HCT116 (cell line): ENCODE results near the gene ZNF414. TPM values are rescaled to one million over a fixed set of nuclear protein-coding genes. Genes with fewer than 3 reads are reported as not detected.

ENCODE experiments used
- ATAC-seq: fragments of 200-7000 bp; cut with Tn5 transposase; 2 replicates; pipeline ENCODE4 v1.9.1; 2020; ENCODE audit warnings: mild to moderate bottlenecking, moderate library complexity
- BruUV-seq: library from RNA; stranded (reverse); fragments of 400-500 nt; replicated peaks from 2 replicates; lab custom pipeline; 2021; lab: Mats Ljungman, UMichigan
- CTCF ChIA-PET: fragments of 300-600 bp; sonication (Branson Sonifier 250); formaldehyde crosslinking; loops from one replicate; lab custom pipeline; 2021; ENCODE audit warnings: antibody characterized with exemption; lab: Charles Lee
- POLR2A ChIA-PET: fragments of 300-600, 350-600 bp; sonication (Branson Sonifier 250); formaldehyde crosslinking; loops from one replicate; lab custom pipeline; 2021; ENCODE audit warnings: antibody characterized with exemption; lab: Charles Lee
- RAD21 ChIA-PET, 2 experiments: fragments of 300-600 bp; sonication (Branson Sonifier 250); formaldehyde crosslinking; loops; one replicate each; lab custom pipeline; 2023; ENCODE audit warnings: low total read pairs in 2 of 2; ENCODE audit not compliant: uncharacterized antibody in 2 of 2, unreplicated experiment in 2 of 2, low non-redundant PET in 1 of 2; lab: Charles Lee
- DNase-seq: peaks from one replicate; pipeline ENCODE4 v3.0.0-alpha.2; 2010; ENCODE audit warnings: low read depth, low spot score
- H2AFZ ChIP-seq: fragments of 200-600 bp; shearing (Covaris generic), sonication (generic); 2 replicates; pipeline ENCODE4 v1.6.1; 2017; ENCODE audit warnings: low read depth, mixed run types, mixed read lengths, antibody characterized with exemption, low read length; ENCODE audit not compliant: poor library complexity, severe bottlenecking
- H3K27ac ChIP-seq: 2 replicates; pipeline ENCODE4 v1.5.1; 2012; ENCODE audit warnings: low read depth, low read length
- H3K27me3 ChIP-seq: fragments of 200-600 bp; sonication (generic); 2 replicates; pipeline ENCODE4 v1.6.1; 2016; ENCODE audit warnings: mixed run types, low read length, mixed read lengths; ENCODE audit not compliant: insufficient read depth
- H3K36me3 ChIP-seq, 2 experiments: fragments of 200-500 bp in 1 of 2; fragments of 200-600 bp in 1 of 2; sonication (Bioruptor generic) in 1 of 2; sonication (generic) in 1 of 2; 2 replicates each; pipeline versions ENCODE4 v1.5.1 to v1.6.1; 2014 to 2016; ENCODE audit warnings: low read length in 2 of 2, inconsistent platforms in 1 of 2, mixed read lengths in 1 of 2, mixed run types in 1 of 2; ENCODE audit not compliant: insufficient read depth in 2 of 2, control insufficient read depth in 1 of 2
- H3K4me1 ChIP-seq, 2 experiments: fragments of 200-600 bp in 1 of 2; sonication (generic) in 1 of 2; 2 replicates each; pipeline versions ENCODE4 v1.5.1 to v1.6.1; 2012 to 2017; ENCODE audit warnings: low read length in 2 of 2, inconsistent platforms in 1 of 2, mild to moderate bottlenecking in 1 of 2, mixed read lengths in 1 of 2, mixed run types in 1 of 2, moderate library complexity in 1 of 2; ENCODE audit not compliant: insufficient read depth in 2 of 2, control insufficient read depth in 1 of 2
- H3K4me2 ChIP-seq: fragments of 200-600 bp; sonication (generic); 2 replicates; pipeline ENCODE4 v1.6.1; 2017; ENCODE audit warnings: mixed run types, low read length, mixed read lengths
- H3K4me3 ChIP-seq, 2 experiments: fragments of 200-600 bp in 1 of 2; sonication (generic) in 1 of 2; replicated peaks in 1 of 2; 2 replicates each; pipeline ENCODE4 v1.5.1; 2011 to 2016; ENCODE audit warnings: low read length in 2 of 2, control low read depth in 1 of 2, low read depth in 1 of 2, mild to moderate bottlenecking in 1 of 2, mixed read lengths in 1 of 2, mixed run types in 1 of 2
- H3K79me2 ChIP-seq: fragments of 200-600 bp; sonication (generic); 2 replicates; pipeline ENCODE4 v1.6.1; 2017; ENCODE audit warnings: mild to moderate bottlenecking, mixed run types, low read length, moderate library complexity, mixed read lengths; ENCODE audit not compliant: insufficient read depth
- H3K9ac ChIP-seq: fragments of 200-600 bp; sonication (generic); 2 replicates; pipeline ENCODE4 v1.6.1; 2016; ENCODE audit warnings: low read length, mixed read lengths
- H3K9me2 ChIP-seq: fragments of 200-600 bp; sonication (generic), shearing (Covaris generic); 2 replicates; pipeline ENCODE4 v1.6.1; 2017; ENCODE audit warnings: mixed run types, mild to moderate bottlenecking, moderate library complexity; ENCODE audit not compliant: insufficient read depth
- H3K9me3 ChIP-seq, 2 experiments: fragments of 200-500 bp in 1 of 2; fragments of 200-600 bp in 1 of 2; sonication (Bioruptor generic) in 1 of 2; sonication (generic) in 1 of 2; 2 replicates each; pipeline ENCODE4 v1.6.1; 2014 to 2017; ENCODE audit warnings: low read length in 2 of 2, mixed read lengths in 2 of 2, inconsistent platforms in 1 of 2, low read depth in 1 of 2, mild to moderate bottlenecking in 1 of 2, mixed run types in 1 of 2, moderate library complexity in 1 of 2; ENCODE audit not compliant: control insufficient read depth in 1 of 2, insufficient read depth in 1 of 2
- H4K20me1 ChIP-seq: fragments of 200-600 bp; sonication (generic), shearing (Covaris generic); 2 replicates; pipeline ENCODE4 v1.6.1; 2017; ENCODE audit warnings: mixed run types, mild to moderate bottlenecking, moderate library complexity; ENCODE audit not compliant: insufficient read depth
- ATF3 ChIP-seq: IDR thresholded peaks from 2 replicates; pipeline ENCODE4 v1.6.1; 2012
- CBX3 ChIP-seq: IDR thresholded peaks from 2 replicates; pipeline ENCODE4 v1.6.1; 2012; ENCODE audit warnings: low read depth
- CTCF ChIP-seq, 3 experiments: fragments of 200-600 bp in 1 of 3; sonication (generic) in 1 of 3; IDR thresholded peaks in 2 of 3; conservative IDR thresholded peaks in 1 of 3; 2 replicates each; pipeline ENCODE4 v1.5.1; 2012 to 2017; ENCODE audit warnings: low read depth in 2 of 3, low read length in 2 of 3, antibody characterized with exemption in 1 of 3, borderline replicate concordance in 1 of 3, control low read depth in 1 of 3, mild to moderate bottlenecking in 1 of 3, mixed read lengths in 1 of 3, mixed run types in 1 of 3, moderate library complexity in 1 of 3; ENCODE audit not compliant: insufficient read depth in 1 of 3
- EGR1 ChIP-seq: IDR thresholded peaks from 2 replicates; pipeline ENCODE4 v1.6.1; 2012; ENCODE audit warnings: low read depth
- ELF1 ChIP-seq: IDR thresholded peaks from 2 replicates; pipeline ENCODE4 v1.6.1; 2012; ENCODE audit warnings: low read depth, borderline replicate concordance
- EZH2 ChIP-seq: fragments of 200-600 bp; sonication (generic); IDR thresholded peaks from 2 replicates; pipeline ENCODE4 v1.6.1; 2017; ENCODE audit warnings: antibody characterized with exemption, mixed run types
- EZH2phosphoT487 ChIP-seq: fragments of 200-600 bp; IDR thresholded peaks from 2 replicates; pipeline ENCODE4 v1.6.1; 2018; ENCODE audit warnings: antibody characterized with exemption, borderline replicate concordance
- FOSL1 ChIP-seq: IDR thresholded peaks from 2 replicates; pipeline ENCODE4 v1.6.1; 2012; ENCODE audit warnings: low read depth
- POLR2A ChIP-seq: IDR thresholded peaks from 2 replicates; pipeline ENCODE4 v1.7.0; 2011; ENCODE audit warnings: borderline replicate concordance; ENCODE audit not compliant: insufficient read depth, insufficient read length; ENCODE audit errors: extremely low read depth
- POLR2AphosphoS5 ChIP-seq: IDR thresholded peaks from 2 replicates; pipeline ENCODE4 v1.6.1; 2011; ENCODE audit warnings: mild to moderate bottlenecking, low read depth, low read length, moderate library complexity
- RAD21 ChIP-seq: IDR thresholded peaks from 2 replicates; pipeline ENCODE4 v1.6.1; 2012; ENCODE audit warnings: low read depth, mild to moderate bottlenecking
- SIN3A ChIP-seq: IDR thresholded peaks from 2 replicates; pipeline ENCODE4 v1.6.1; 2012; ENCODE audit warnings: low read depth
- SP1 ChIP-seq: IDR thresholded peaks from 2 replicates; pipeline ENCODE4 v1.6.1; 2012; ENCODE audit warnings: low read depth
- SRF ChIP-seq: IDR thresholded peaks from 2 replicates; pipeline ENCODE4 v1.6.1; 2012; ENCODE audit warnings: low read depth
- TCF7L2 ChIP-seq: IDR thresholded peaks from 2 replicates; pipeline ENCODE4 v1.7.0; 2011; ENCODE audit warnings: borderline replicate concordance, inconsistent platforms; ENCODE audit not compliant: insufficient read depth, insufficient read length; ENCODE audit errors: extremely low read depth
- ZBTB33 ChIP-seq: IDR thresholded peaks from 2 replicates; pipeline ENCODE4 v1.6.1; 2011; ENCODE audit warnings: mild to moderate bottlenecking, low read length, moderate library complexity; ENCODE audit not compliant: insufficient replicate concordance; ENCODE audit errors: extremely low read depth
- ZFX ChIP-seq: fragments of 450-650 bp; IDR thresholded peaks from 2 replicates; pipeline ENCODE4 v1.6.1; 2017
- intact Hi-C: fragments of 100-400 bp; cut with micrococcal nuclease; formaldehyde crosslinking; loops from 2 replicates; pipeline ENCODE4 v1.10.0; 2022
- total RNA-seq: library from RNA; stranded (reverse); gene quantifications from one replicate; pipeline ENCODE4 v1.2.1, GENCODE V29; 2021; ENCODE audit not compliant: unreplicated experiment

ZNF414 gene
- total RNA-seq, 1 experiment from 2014 or later: 31.9 TPM

- intact Hi-C loops: no loop called here
- Histone ChIP-seq H3K79me2 (no peaks in the 10 kb centered on the region), H3K4me1 (peaks cover 0 to 10% of the 10 kb centered on the region in 2 experiments; a peak in 1 of 4 replicates), H3K9me3 (no peaks in the 10 kb centered on the region), H4K20me1 (no peaks in the 10 kb centered on the region), H3K4me3 (no peak overlapping the region), H3K27ac (no peak overlapping the region), H3K27me3 (no peaks in the 10 kb centered on the region), H3K9ac (no peak overlapping the region), H2AFZ (no peak overlapping the region), H3K4me2 (no peak overlapping the region), H3K9me2 (no peaks in the 10 kb centered on the region), H3K36me3 (no peaks in the 10 kb centered on the region)
- DNase-seq: no peak
- TF ChIP-seq POLR2A (no peak), TCF7L2 (no peak), SRF (no peak), SP1 (no peak), EZH2phosphoT487 (no peak), SIN3A (no peak), ZFX (no peak), FOSL1 (no peak), CBX3 (no peak), POLR2AphosphoS5 (no peak), CTCF (IDR thresholded peaks at IDR 0.05 in 2 of 3, conservative IDR thresholded peaks at IDR 0.05 in 1 of 3; ENCODE audit: borderline replicate concordance in 1 of 3, insufficient read depth in 1 of 3, low read depth in 2 of 3, low read length in 2 of 3) (no peak), ELF1 (no peak), RAD21 (no peak), ATF3 (no peak), ZBTB33 (no peak), EGR1 (no peak), EZH2 (no peak)
- no TSS peak for BruUV-seq
- no peak for ATAC-seq
- ChIA-PET CTCF (no interaction called here), RAD21 (interaction anchor here in 1 of 2 experiments (0.7 kb wide), 1 partner anchor 160 kb away, joined by 4 read pairs; the partner anchor contains the start of gene RAB11B), POLR2A (no interaction called here)
Observed at GRCh38 chr19:8550070-8550469, 36.1 kb upstream of the ZNF414 start.
